Measurements from ENCODE around the gene MGAT4B.

The MGAT4B gene

DNA sequence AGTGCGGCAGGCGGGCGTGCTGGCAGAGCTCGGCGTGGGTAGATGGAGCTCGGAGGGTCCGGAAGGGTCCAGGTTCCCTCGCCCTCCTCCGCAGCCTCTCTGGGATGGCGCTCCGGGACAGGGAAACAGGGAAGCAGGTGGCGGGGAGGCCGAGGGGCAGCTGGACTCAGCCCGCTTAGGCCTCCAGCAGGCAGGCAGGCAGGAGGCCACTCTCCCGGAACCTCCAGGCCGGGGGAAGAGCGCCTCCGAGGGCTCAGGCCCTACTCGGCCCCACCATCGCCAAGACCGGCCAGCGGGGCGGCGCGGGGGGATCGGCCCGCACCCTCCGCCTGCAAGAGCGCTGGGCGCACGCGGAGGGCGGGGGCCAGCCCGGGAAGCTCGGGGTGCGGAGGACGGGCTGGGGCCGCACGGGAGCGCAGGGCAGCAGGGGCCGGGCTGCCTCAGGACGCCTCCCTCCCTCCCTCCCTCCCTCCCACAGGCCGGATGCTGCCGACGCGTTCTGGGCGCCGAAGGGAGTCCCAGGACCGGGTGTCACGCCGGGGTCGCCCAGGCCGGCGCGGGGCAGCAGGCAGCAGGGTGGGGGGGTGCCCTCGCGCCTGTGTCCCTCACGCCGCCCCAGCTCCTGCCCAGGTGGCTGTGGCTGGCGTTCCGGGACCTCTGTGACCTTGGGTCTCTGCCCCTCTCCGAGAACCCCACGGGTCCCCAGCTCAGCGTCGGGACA is 977 bp downstream of the MGAT4B start:
- H3K27ac ChIP-seq, result peak overlapping the region; percentile 92
- TF ChIP-seq, protein P1, sequence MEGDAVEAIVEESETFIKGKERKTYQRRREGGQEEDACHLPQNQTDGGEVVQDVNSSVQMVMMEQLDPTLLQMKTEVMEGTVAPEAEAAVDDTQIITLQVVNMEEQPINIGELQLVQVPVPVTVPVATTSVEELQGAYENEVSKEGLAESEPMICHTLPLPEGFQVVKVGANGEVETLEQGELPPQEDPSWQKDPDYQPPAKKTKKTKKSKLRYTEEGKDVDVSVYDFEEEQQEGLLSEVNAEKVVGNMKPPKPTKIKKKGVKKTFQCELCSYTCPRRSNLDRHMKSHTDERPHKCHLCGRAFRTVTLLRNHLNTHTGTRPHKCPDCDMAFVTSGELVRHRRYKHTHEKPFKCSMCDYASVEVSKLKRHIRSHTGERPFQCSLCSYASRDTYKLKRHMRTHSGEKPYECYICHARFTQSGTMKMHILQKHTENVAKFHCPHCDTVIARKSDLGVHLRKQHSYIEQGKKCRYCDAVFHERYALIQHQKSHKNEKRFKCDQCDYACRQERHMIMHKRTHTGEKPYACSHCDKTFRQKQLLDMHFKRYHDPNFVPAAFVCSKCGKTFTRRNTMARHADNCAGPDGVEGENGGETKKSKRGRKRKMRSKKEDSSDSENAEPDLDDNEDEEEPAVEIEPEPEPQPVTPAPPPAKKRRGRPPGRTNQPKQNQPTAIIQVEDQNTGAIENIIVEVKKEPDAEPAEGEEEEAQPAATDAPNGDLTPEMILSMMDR (conservative IDR thresholded peaks at IDR 0.05), result no peak
- peak; percentile 92 for TF ChIP-seq ZFX (IDR thresholded peaks at IDR 0.05)

DNA sequence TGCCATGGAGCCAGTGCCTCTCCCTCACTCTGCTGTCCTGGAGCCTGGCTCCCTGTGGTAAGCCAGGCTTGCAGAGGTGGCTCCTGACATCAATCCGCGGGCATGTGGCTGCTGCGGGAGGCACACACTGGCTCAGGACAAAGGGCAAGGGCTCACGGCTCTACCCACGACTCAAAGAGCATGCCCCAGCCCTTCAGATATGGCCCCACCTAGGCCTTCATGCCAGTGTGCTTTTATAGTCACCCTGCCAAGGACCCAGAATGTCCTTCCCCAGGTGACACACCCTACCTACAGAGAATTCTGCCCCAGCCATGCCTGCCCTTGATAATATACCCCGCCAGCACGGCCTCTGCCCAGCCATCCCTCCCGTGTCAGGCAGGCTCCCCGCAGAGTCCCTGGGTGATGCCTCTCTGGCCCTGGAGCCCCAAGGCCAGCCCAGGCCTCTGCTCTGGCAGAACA is 1.6 kb downstream of the MGAT4B start:
- H3K27ac ChIP-seq, result peak overlapping the region; percentile 92
- no peak for TF ChIP-seq ZFX (IDR thresholded peaks at IDR 0.05)
- TF ChIP-seq, protein P1 (conservative IDR thresholded peaks at IDR 0.05), result no peak

- H3K27ac ChIP-seq, result peak overlapping the region; percentile 92
- TF ChIP-seq ZFX (IDR thresholded peaks at IDR 0.05), result no peak
- TF ChIP-seq, protein P1 (conservative IDR thresholded peaks at IDR 0.05), result no peak
These were observed 2.1 kb downstream of the MGAT4B start for GRCh38 chr5:179804555-179804947.

DNA sequence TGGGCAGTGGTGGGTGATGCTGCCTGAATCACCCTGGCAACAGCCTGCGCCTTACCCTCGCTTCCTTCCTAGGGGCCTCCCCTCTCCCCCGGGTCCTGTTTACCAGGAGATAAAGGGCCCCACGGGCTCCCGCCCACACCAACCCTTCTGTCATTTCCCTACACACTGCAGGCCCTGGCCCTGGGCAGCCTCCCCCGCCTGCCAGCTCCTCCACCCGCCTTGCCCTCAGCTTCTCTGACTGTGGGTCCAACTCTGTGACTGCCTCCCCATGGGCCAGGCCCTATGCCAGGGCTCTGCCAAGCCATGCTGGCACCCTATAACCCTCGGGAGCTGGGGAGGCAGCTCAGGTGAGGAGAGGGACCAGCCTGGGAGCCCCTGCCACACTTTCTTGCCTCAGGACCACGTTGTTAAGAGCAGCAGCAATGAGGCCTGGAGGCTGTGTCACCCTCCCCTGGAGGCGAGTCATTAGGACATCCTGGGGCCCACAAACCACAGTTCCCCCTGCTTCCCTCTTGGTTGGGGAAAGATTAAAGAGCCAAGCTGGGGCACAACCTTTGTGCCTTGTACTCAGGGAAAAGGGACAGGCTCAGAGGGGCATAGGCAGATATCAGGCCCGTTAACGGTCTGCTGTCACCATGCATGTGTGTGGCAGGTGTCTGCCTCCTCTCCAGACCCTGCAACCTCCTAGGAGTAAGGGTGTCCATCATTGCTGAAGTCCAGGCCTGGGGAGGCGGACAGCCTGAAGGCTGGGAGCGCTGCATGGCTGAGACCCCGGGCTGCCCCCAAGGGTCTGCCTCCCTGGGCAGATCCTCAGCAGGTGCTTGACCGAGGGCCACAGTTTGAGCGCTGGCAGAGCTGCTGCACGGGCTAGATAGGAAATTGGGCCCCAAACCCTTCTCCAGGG is 2.8 kb downstream of the MGAT4B start:
- no peak overlapping the region; the same call in 1 of the 2 replicates for H3K27ac ChIP-seq
- no peak for TF ChIP-seq ZFX (IDR thresholded peaks at IDR 0.05)
- TF ChIP-seq, protein P1 (conservative IDR thresholded peaks at IDR 0.05), result no peak

DNA sequence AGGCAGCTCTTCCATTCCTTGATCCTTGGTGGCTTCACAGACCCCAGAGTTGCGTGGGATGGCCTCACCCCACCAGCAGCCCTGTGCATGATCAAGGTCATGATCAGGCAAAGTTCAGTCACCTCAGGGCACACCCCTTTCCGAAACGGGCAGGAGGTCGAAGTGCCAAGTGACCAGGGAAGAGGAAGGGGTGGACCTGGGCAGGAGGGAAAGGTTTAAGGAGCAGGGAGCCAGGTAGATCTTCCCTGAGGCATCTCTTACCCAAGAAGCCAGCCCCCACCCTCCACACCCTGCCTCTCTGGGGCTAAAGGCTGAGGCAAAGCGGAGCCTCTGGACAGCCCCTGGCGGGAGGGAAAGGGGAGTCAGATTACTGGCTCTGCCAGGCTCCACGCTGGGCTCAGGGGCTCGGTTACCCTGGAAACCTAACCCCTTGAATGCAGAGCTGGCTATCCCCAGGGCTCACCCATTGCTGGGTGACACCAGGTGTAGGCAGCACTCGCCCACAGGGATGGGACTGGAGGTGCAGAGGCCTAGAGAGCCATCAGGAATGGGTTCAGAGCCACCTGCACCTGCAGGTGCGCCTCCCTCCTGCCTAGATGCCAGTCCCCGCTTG is 3.6 kb downstream of the MGAT4B start:
- TF ChIP-seq, protein P1 (conservative IDR thresholded peaks at IDR 0.05), result no peak
- TF ChIP-seq ZFX (IDR thresholded peaks at IDR 0.05), result no peak
- H3K27ac ChIP-seq, result no peak overlapping the region

GRCh38 chr5:179802207-179802883 is 4.3 kb downstream of the MGAT4B start:
- TF ChIP-seq, protein P1 (conservative IDR thresholded peaks at IDR 0.05), result no peak
- TF ChIP-seq ZFX (IDR thresholded peaks at IDR 0.05), result no peak
- H3K27ac ChIP-seq, result no peak overlapping the region
